Measurements from ENCODE around the gene UGT1A6. TPM values are rescaled to one million over a fixed set of nuclear protein-coding genes. Genes with fewer than 3 reads are reported as not detected.

Gene UGT1A6
- total RNA-seq, 1 experiment from 2014 or later, result not detected

DNA sequence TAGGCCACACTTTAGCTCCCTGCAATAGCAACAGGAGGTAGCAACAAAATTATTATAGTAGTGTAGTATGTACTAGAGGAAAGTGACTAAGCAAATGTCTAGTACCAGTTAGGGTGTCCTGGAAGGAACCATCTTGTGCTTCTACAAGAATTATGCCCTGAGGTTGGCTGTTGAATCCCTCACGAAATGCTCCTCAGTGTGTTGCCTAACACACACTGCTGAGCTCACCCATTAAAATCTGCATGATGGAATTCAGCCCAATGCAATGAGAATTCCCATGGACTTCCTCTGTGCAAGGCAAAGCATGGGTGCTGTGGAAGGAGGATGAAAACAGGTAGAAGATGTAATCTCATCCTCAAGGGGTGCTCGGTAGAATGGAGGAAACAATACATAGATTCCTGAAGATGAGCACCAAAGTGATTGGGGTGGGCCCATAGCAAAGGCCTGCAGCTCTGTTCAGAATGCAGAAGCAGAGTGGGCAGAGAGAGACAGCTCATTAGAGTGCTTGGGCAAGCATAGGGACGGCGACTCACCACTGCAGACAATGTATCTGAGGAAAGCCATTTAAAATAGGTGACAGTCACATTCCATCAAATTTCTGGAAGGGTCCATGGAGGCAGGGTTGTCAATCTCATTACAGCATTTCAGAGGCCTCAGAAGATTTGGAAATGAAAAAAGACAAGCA lies 12.2 kb upstream of the UGT1A6 start (continued):
- TF ChIP-seq FOXP1 (CRISPR knock-in tag; IDR thresholded peaks at IDR 0.05; ENCODE audit: borderline replicate concordance) (no peak), OVOL2 (CRISPR knock-in tag; IDR thresholded peaks at IDR 0.05; ENCODE audit: borderline replicate concordance) (no peak), ZNF671 (CRISPR knock-in tag; IDR thresholded peaks at IDR 0.05) (no peak)
- TF ChIP-seq, protein P1, sequence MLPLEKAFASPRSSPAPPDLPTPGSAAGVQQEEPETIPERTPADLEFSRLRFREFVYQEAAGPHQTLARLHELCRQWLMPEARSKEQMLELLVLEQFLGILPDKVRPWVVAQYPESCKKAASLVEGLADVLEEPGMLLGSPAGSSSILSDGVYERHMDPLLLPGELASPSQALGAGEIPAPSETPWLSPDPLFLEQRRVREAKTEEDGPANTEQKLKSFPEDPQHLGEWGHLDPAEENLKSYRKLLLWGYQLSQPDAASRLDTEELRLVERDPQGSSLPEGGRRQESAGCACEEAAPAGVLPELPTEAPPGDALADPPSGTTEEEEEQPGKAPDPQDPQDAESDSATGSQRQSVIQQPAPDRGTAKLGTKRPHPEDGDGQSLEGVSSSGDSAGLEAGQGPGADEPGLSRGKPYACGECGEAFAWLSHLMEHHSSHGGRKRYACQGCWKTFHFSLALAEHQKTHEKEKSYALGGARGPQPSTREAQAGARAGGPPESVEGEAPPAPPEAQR (CRISPR knock-in tag; IDR thresholded peaks at IDR 0.05), result no peak
- TF ChIP-seq, protein P2, sequence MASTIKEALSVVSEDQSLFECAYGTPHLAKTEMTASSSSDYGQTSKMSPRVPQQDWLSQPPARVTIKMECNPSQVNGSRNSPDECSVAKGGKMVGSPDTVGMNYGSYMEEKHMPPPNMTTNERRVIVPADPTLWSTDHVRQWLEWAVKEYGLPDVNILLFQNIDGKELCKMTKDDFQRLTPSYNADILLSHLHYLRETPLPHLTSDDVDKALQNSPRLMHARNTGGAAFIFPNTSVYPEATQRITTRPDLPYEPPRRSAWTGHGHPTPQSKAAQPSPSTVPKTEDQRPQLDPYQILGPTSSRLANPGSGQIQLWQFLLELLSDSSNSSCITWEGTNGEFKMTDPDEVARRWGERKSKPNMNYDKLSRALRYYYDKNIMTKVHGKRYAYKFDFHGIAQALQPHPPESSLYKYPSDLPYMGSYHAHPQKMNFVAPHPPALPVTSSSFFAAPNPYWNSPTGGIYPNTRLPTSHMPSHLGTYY (CRISPR knock-in tag; IDR thresholded peaks at IDR 0.05), result no peak

DNA sequence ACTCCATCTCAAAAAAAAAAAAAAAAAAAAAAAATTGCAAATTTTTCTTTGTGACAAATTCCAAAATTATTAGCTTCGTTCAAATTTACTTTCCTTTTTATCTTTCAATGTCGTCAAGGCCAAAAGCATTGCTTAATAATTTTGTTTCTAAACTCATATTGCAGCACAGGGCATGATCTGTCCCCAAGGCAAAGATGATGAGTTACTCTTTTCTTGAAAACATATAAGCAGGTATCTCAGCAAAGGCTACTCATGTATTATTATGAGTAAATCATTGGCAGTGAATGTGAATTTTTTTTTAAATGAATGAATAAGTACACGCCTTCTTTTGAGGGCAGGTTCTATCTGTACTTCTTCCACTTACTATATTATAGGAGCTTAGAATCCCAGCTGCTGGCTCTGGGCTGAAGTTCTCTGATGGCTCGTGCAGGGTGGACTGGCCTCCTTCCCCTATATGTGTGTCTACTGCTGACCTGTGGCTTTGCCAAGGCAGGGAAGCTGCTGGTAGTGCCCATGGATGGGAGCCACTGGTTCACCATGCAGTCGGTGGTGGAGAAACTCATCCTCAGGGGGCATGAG lies 11.1 kb upstream of the UGT1A6 start, which contains the start of gene UGT1A7:
Gene UGT1A7, plus strand, starts transcription at position 381 of the 579 bp plus-strand sequence. Its CDS starts 37 bp downstream, at position 418.
- ChIA-PET CTCF (interaction anchor here (0.9 kb wide), 1 partner anchor 30 kb away, joined by 3 read pairs; no protein-coding TSS in a partner anchor), POLR2A (interaction anchor here (0.6 kb wide), 1 partner anchor 1223 kb away, joined by 3 read pairs; no protein-coding TSS in a partner anchor)
- no peak within 1 kb of the TSS for H3K4me3 Mint-ChIP-seq
- ATAC-seq, result no peak
- H3K9me3 Mint-ChIP-seq, result no peaks in the 10 kb centered on the region
- H3K4me1 Mint-ChIP-seq, result no peaks in the 10 kb centered on the region
- H3K36me3 Mint-ChIP-seq, result no peaks in the 10 kb centered on the region
- H3K27ac Mint-ChIP-seq, result no peak within 1 kb of the TSS
- DNase-seq (ENCODE audit: low spot score), result no peak
- H3K27me3 Mint-ChIP-seq (ENCODE audit: low read depth), result peaks cover 12% of the 10 kb centered on the region; the same call in 1 of the 2 replicates
- TF ChIP-seq SMAD4 (CRISPR knock-in tag; IDR thresholded peaks at IDR 0.05) (no peak), NFYB (CRISPR knock-in tag; conservative IDR thresholded peaks at IDR 0.05; ENCODE audit: low read depth) (no peak), ZNF263 (CRISPR knock-in tag; IDR thresholded peaks at IDR 0.05; ENCODE audit: low read depth) (no peak), ZNF138 (CRISPR knock-in tag; conservative IDR thresholded peaks at IDR 0.05) (no peak), MXD4 (CRISPR knock-in tag; IDR thresholded peaks at IDR 0.05; ENCODE audit: borderline replicate concordance) (no peak), IRF2 (CRISPR knock-in tag; IDR thresholded peaks at IDR 0.05; ENCODE audit: borderline replicate concordance, low read depth) (no peak), HMGA2 (CRISPR knock-in tag; IDR thresholded peaks at IDR 0.05) (no peak), SP1 (CRISPR knock-in tag; conservative IDR thresholded peaks at IDR 0.05) (no peak)
- TF ChIP-seq, protein P3, sequence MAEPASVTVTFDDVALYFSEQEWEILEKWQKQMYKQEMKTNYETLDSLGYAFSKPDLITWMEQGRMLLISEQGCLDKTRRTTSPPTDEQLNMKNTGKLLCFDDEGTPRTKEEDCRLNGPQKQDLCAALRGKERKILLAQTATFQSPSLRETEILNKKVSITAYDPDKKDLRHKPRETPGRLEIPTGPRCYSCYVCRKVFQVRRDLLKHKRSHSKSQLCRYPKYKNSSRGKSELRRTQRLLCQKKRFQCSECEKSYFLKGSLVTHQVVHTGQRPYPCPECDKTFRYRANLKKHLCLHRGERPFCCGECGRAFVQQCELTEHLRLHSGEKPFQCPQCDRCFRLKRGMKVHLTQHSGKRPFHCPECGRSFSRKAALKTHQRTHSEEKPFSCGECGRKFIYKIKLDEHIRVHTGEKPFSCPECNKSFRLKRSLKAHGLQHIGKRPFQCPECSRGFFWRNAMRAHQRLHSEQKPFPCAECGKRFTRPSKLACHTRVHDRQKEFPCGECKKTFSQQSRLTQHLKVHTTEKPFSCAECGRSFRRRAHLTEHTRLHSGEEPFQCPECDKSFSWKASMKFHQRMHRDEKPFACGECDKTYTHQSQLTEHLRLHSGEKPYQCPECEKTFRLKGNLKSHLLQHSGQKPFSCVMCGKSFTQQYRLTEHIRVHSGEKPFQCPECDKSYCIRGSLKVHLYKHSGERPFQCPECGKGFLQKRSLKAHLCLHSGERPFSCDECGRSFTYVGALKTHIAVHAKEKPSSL (CRISPR knock-in tag; conservative IDR thresholded peaks at IDR 0.05), result no peak
- TF ChIP-seq, protein P4, sequence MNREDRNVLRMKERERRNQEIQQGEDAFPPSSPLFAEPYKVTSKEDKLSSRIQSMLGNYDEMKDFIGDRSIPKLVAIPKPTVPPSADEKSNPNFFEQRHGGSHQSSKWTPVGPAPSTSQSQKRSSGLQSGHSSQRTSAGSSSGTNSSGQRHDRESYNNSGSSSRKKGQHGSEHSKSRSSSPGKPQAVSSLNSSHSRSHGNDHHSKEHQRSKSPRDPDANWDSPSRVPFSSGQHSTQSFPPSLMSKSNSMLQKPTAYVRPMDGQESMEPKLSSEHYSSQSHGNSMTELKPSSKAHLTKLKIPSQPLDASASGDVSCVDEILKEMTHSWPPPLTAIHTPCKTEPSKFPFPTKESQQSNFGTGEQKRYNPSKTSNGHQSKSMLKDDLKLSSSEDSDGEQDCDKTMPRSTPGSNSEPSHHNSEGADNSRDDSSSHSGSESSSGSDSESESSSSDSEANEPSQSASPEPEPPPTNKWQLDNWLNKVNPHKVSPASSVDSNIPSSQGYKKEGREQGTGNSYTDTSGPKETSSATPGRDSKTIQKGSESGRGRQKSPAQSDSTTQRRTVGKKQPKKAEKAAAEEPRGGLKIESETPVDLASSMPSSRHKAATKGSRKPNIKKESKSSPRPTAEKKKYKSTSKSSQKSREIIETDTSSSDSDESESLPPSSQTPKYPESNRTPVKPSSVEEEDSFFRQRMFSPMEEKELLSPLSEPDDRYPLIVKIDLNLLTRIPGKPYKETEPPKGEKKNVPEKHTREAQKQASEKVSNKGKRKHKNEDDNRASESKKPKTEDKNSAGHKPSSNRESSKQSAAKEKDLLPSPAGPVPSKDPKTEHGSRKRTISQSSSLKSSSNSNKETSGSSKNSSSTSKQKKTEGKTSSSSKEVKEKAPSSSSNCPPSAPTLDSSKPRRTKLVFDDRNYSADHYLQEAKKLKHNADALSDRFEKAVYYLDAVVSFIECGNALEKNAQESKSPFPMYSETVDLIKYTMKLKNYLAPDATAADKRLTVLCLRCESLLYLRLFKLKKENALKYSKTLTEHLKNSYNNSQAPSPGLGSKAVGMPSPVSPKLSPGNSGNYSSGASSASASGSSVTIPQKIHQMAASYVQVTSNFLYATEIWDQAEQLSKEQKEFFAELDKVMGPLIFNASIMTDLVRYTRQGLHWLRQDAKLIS (CRISPR knock-in tag; IDR thresholded peaks at IDR 0.05; ENCODE audit: borderline replicate concordance), result no peak
- TF ChIP-seq, protein P5, sequence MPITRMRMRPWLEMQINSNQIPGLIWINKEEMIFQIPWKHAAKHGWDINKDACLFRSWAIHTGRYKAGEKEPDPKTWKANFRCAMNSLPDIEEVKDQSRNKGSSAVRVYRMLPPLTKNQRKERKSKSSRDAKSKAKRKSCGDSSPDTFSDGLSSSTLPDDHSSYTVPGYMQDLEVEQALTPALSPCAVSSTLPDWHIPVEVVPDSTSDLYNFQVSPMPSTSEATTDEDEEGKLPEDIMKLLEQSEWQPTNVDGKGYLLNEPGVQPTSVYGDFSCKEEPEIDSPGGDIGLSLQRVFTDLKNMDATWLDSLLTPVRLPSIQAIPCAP (CRISPR knock-in tag; IDR thresholded peaks at IDR 0.05), result no peak
- TF ChIP-seq, protein P6, sequence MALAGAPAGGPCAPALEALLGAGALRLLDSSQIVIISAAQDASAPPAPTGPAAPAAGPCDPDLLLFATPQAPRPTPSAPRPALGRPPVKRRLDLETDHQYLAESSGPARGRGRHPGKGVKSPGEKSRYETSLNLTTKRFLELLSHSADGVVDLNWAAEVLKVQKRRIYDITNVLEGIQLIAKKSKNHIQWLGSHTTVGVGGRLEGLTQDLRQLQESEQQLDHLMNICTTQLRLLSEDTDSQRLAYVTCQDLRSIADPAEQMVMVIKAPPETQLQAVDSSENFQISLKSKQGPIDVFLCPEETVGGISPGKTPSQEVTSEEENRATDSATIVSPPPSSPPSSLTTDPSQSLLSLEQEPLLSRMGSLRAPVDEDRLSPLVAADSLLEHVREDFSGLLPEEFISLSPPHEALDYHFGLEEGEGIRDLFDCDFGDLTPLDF (CRISPR knock-in tag; IDR thresholded peaks at IDR 0.05), result no peak
